B cell (primary cell): ENCODE measurements around the gene FAM107B. TPM values are rescaled to one million over a fixed set of nuclear protein-coding genes. Genes with fewer than 3 reads are reported as not detected.

Experiments used
- ATAC-seq: fragments of 200-7000 bp; cut with Tn5 transposase; one replicate; pipeline ENCODE4 v1.10.0; 2021; ENCODE audit warnings: low read depth, mild to moderate bottlenecking, moderate number of reproducible peaks, moderate library complexity
- CTCF ChIA-PET: fragments of 350-600 bp; sonication (Branson Sonifier 250); formaldehyde crosslinking; loops from one replicate; lab custom pipeline; 2021; ENCODE audit warnings: antibody characterized with exemption, inconsistent platforms; lab: Charles Lee
- POLR2A ChIA-PET: fragments of 350-600 bp; sonication (Branson Sonifier 250); formaldehyde crosslinking; loops from one replicate; lab custom pipeline; 2021; ENCODE audit warnings: antibody characterized with exemption; lab: Charles Lee
- DNase-seq: peaks from one replicate; pipeline ENCODE4 v3.0.0; 2013
- H2AFZ ChIP-seq: 2 replicates; pipeline ENCODE4 v1.6.1; 2012; ENCODE audit warnings: mild to moderate bottlenecking, low read depth, low read length; ENCODE audit not compliant: insufficient read depth, poor library complexity, severe bottlenecking
- H3K27ac ChIP-seq, 2 donors: 1 replicate in 1 of 2; 2 replicates in 1 of 2; pipeline ENCODE4 v1.5.1; 2012 to 2013; ENCODE audit warnings: low read length in 2 of 2, mild to moderate bottlenecking in 2 of 2, moderate library complexity in 1 of 2
- H3K27me3 ChIP-seq, 4 experiments: fragments of 200-600 bp in 1 of 4; sonication (generic) in 1 of 4; replicated peaks in 1 of 4; 1 replicate in 2 of 4; 2 replicates in 2 of 4; pipeline versions ENCODE4 v1.6.1 to v1.7.0; 2013 to 2016; ENCODE audit warnings: low read length in 3 of 4, mild to moderate bottlenecking in 2 of 4, mixed read lengths in 1 of 4, moderate library complexity in 1 of 4; ENCODE audit not compliant: insufficient read depth in 4 of 4, control insufficient read depth in 3 of 4; ENCODE audit errors: control extremely low read depth in 1 of 4
- H3K36me3 ChIP-seq, 2 experiments: replicated peaks in 1 of 2; 1 replicate in 1 of 2; 2 replicates in 1 of 2; pipeline versions ENCODE4 v1.6.1 to v1.7.1; 2013; ENCODE audit warnings: low read length in 1 of 2; ENCODE audit not compliant: insufficient read depth in 2 of 2, control insufficient read depth in 1 of 2; ENCODE audit errors: control extremely low read depth in 1 of 2, extremely low read depth in 1 of 2
- H3K4me1 ChIP-seq, 2 donors: fragments of 200-600 bp in 1 of 2; sonication (generic) in 1 of 2; 1 replicate in 1 of 2; 2 replicates in 1 of 2; pipeline versions ENCODE4 v1.5.1 to v1.6.1; 2013 to 2017; ENCODE audit warnings: low read length in 2 of 2; ENCODE audit not compliant: control insufficient read depth in 2 of 2, insufficient read depth in 2 of 2
- H3K4me2 ChIP-seq: replicated peaks from 2 replicates; pipeline ENCODE3; 2012; ENCODE audit warnings: mild to moderate bottlenecking, low read depth, low read length; ENCODE audit not compliant: poor library complexity, severe bottlenecking
- H3K4me3 ChIP-seq, 5 experiments: fragments of 200-600 bp in 1 of 5; sonication (generic) in 1 of 5; 1 replicate in 3 of 5; 2 replicates in 2 of 5; pipeline versions ENCODE4 v1.5.1 to v1.7.0; 2011 to 2016; ENCODE audit warnings: low read length in 4 of 5, mild to moderate bottlenecking in 4 of 5, low read depth in 2 of 5, control low read depth in 1 of 5, moderate library complexity in 1 of 5; ENCODE audit not compliant: insufficient read depth in 1 of 5; ENCODE audit errors: control extremely low read depth in 1 of 5, extremely low read depth in 1 of 5
- H3K79me2 ChIP-seq: fragments of 200-600 bp; sonication (generic); one replicate; pipeline ENCODE4 v1.6.0; 2016; ENCODE audit warnings: low read length; ENCODE audit not compliant: control insufficient read depth, insufficient read depth
- H3K9ac ChIP-seq: fragments of 200-600 bp; sonication (generic); 2 replicates; pipeline ENCODE4 v1.6.1; 2017; ENCODE audit warnings: mild to moderate bottlenecking, low read length, moderate library complexity
- H3K9me3 ChIP-seq, 3 donors: one replicate each; pipeline versions ENCODE4 v1.6.1 to v1.7.1; 2013; ENCODE audit warnings: low read length in 2 of 3; ENCODE audit not compliant: control insufficient read depth in 2 of 3, insufficient read depth in 1 of 3; ENCODE audit errors: control extremely low read depth in 1 of 3
- H4K20me1 ChIP-seq: 2 replicates; pipeline ENCODE4 v1.6.0; 2012; ENCODE audit warnings: mild to moderate bottlenecking, low read length; ENCODE audit not compliant: insufficient read depth, control insufficient read depth, poor library complexity, severe bottlenecking
- H3K27ac Mint-ChIP-seq: one replicate; pipeline ENCODE4 v1.8.0; 2021; ENCODE audit warnings: mixed read lengths
- H3K27me3 Mint-ChIP-seq: one replicate; pipeline ENCODE4 v1.8.0; 2021; ENCODE audit warnings: mixed read lengths
- H3K4me1 Mint-ChIP-seq: one replicate; pipeline ENCODE4 v1.8.0; 2021; ENCODE audit warnings: mixed read lengths
- H3K4me3 Mint-ChIP-seq: one replicate; pipeline ENCODE4 v1.8.0; 2021; ENCODE audit warnings: mixed read lengths
- H3K9me3 Mint-ChIP-seq: one replicate; pipeline ENCODE4 v1.8.0; 2022; ENCODE audit warnings: mixed read lengths; ENCODE audit not compliant: insufficient read depth
- EZH2 ChIP-seq: IDR thresholded peaks from 2 replicates; pipeline ENCODE4 v1.6.1; 2012; ENCODE audit warnings: borderline replicate concordance, low read depth, mild to moderate bottlenecking, moderate library complexity, low read length; ENCODE audit not compliant: insufficient read depth, poor library complexity, severe bottlenecking
- WGBS: methylation state at CpG from one replicate; pipeline ENCODE4 v1.1.5; 2013; ENCODE audit warnings: missing lambda C conversion rate; ENCODE audit not compliant: insufficient coverage; 5-methylcytosine and 5-hydroxymethylcytosine counted together
- intact Hi-C: fragments of 100-400 bp; cut with micrococcal nuclease; formaldehyde crosslinking; loops from one replicate; pipeline ENCODE4 v1.10.0; 2022
- polyA plus RNA-seq: library from polyadenylated mRNA; depleted of rRNA; stranded (reverse); fragments of >200 nt; gene quantifications from 2 replicates; pipeline ENCODE4 v1.2.3, GENCODE V29; 2012
- total RNA-seq, 2 donors: library from RNA; stranded (reverse); fragments of 120-200 nt in 1 of 2; gene quantifications; 1 replicate in 1 of 2; 2 replicates in 1 of 2; pipeline versions ENCODE4 v1.2.3 to v1.2.4, GENCODE V29; 2013 to 2022
- TF ChIP-seq, protein P1 (sequence below): fragments of 200-600 bp; IDR thresholded peaks from one replicate; pipeline ENCODE4 v1.8.0; 2022; ENCODE audit warnings: antibody characterized with exemption, mild to moderate bottlenecking

Gene FAM107B
- total and polyA plus RNA-seq, 2 donors (not counting 1 experiment from before 2014, with no cell fraction given) = 31.9 to 318 TPM

DNA sequence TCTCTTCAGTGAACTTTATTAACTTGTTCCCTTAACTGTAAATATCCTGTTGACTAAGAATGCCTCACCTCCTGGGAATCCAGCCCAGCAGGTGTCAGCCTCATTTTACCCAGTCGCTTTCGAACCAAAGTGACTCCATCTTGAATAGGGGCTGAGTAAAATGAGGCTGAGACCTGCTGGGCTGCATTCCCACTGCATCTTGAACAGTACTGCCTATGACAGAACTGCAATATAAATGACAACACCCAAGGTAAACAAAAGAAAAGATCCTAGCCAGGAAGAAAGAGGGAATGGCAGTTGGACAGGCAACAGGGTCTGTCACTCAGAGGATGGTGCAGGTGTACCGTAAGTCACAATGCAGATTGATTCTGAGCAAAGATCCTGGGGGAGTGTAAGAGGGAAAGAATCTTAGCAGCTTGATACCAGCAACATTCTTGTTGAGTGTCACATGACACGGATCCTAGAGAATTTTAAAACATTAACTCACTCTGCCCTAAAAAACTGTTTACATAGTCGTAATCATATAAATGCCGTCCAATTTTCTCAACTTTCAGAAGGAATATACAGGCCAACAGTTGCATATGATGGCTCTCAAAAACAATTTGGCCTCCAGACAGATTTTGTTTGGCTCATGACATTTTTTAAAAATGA lies 4.4 kb upstream of the FAM107B start:
- no peaks in the 10 kb centered on the region for H3K27me3 ChIP-seq
- peaks cover 4% of the 10 kb centered on the region for H3K27me3 Mint-ChIP-seq
- CTCF ChIA-PET = no interaction called here
- H3K9me3 ChIP-seq = no peaks in the 10 kb centered on the region
- ATAC-seq (no peak), DNase-seq (no peak)
- peaks cover 12% of the 10 kb centered on the region for H3K4me1 Mint-ChIP-seq
- no peak overlapping the region for H3K4me2 ChIP-seq
- H3K27ac Mint-ChIP-seq = no peak overlapping the region
- H3K4me3 Mint-ChIP-seq = no peak overlapping the region
- POLR2A ChIA-PET = no interaction called here
- no peak overlapping the region for H3K9ac ChIP-seq
- no peak overlapping the region for H3K4me3 ChIP-seq
- H3K79me2 ChIP-seq = no peaks in the 10 kb centered on the region
- no peaks in the 10 kb centered on the region for H4K20me1 ChIP-seq
- H2AFZ ChIP-seq = no peak overlapping the region
- no peak for TF ChIP-seq EZH2
- TF ChIP-seq, protein P1, sequence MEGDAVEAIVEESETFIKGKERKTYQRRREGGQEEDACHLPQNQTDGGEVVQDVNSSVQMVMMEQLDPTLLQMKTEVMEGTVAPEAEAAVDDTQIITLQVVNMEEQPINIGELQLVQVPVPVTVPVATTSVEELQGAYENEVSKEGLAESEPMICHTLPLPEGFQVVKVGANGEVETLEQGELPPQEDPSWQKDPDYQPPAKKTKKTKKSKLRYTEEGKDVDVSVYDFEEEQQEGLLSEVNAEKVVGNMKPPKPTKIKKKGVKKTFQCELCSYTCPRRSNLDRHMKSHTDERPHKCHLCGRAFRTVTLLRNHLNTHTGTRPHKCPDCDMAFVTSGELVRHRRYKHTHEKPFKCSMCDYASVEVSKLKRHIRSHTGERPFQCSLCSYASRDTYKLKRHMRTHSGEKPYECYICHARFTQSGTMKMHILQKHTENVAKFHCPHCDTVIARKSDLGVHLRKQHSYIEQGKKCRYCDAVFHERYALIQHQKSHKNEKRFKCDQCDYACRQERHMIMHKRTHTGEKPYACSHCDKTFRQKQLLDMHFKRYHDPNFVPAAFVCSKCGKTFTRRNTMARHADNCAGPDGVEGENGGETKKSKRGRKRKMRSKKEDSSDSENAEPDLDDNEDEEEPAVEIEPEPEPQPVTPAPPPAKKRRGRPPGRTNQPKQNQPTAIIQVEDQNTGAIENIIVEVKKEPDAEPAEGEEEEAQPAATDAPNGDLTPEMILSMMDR = no peak
- peaks cover 5% of the 10 kb centered on the region in 2 donors for H3K4me1 ChIP-seq
- H3K27ac ChIP-seq = no peak overlapping the region
- intact Hi-C loops = no loop called here
- WGBS = 93% methylated on average over 4 of the region's 6 CpGs
- H3K36me3 ChIP-seq = no peaks in the 10 kb centered on the region
- H3K9me3 Mint-ChIP-seq = no peaks in the 10 kb centered on the region

DNA sequence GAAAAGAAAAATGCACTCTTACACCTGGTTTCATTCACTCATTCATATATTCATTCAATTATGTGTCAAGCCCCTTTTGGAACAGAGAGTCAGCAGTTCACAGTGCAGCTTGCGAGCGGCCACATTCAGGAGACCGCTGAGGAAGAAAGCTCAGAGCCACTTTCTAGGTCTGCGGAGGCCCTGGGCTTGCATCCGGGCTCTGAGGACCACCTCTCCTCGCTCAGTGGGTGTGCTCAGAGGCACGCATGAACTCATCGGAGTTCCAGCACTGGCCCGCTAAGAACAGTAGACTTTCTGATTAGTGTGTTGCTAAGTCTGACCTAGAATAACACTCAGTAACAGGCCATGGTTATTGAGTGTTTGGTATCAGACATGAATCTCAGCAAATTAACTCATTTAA lies 1.8 kb upstream of the FAM107B start:
- Histone ChIP-seq H2AFZ (no peak overlapping the region), H3K4me3 (no peak overlapping the region), H3K27ac (no peak overlapping the region), H3K27me3 (no peaks in the 10 kb centered on the region), H3K4me1 (no peaks in the 10 kb centered on the region), H3K9ac (no peak overlapping the region), H3K79me2 (no peaks in the 10 kb centered on the region), H3K36me3 (no peaks in the 10 kb centered on the region), H3K9me3 (no peaks in the 10 kb centered on the region), H3K4me2 (no peak overlapping the region), H4K20me1 (no peaks in the 10 kb centered on the region)
- no peak overlapping the region for H3K4me3 Mint-ChIP-seq
- peaks cover 3% of the 10 kb centered on the region for H3K4me1 Mint-ChIP-seq
- WGBS = 98% methylated on average over 5 of the region's 9 CpGs
- H3K27ac Mint-ChIP-seq = no peak overlapping the region
- TF ChIP-seq, protein P1 = no peak
- TF ChIP-seq EZH2 = no peak
- no peaks in the 10 kb centered on the region for H3K9me3 Mint-ChIP-seq
- H3K27me3 Mint-ChIP-seq = peaks cover under 1% of the 10 kb centered on the region
- ATAC-seq (no peak), DNase-seq (no peak)
- POLR2A ChIA-PET = no interaction called here
- CTCF ChIA-PET = no interaction called here
- intact Hi-C loops = no loop called here
